SHP77 treated with DMSO at 0.1 percent for 48 hours (cell line): ENCODE results near the gene MPDU1.
A peak's percentile ranks its signal among the peaks of the same experiment; 100 is the strongest.

Experiments used
- DNase-seq: peaks from one replicate; lab custom pipeline; 2025; lab: John Stamatoyannopoulos, UW

The MPDU1 gene

DNA sequence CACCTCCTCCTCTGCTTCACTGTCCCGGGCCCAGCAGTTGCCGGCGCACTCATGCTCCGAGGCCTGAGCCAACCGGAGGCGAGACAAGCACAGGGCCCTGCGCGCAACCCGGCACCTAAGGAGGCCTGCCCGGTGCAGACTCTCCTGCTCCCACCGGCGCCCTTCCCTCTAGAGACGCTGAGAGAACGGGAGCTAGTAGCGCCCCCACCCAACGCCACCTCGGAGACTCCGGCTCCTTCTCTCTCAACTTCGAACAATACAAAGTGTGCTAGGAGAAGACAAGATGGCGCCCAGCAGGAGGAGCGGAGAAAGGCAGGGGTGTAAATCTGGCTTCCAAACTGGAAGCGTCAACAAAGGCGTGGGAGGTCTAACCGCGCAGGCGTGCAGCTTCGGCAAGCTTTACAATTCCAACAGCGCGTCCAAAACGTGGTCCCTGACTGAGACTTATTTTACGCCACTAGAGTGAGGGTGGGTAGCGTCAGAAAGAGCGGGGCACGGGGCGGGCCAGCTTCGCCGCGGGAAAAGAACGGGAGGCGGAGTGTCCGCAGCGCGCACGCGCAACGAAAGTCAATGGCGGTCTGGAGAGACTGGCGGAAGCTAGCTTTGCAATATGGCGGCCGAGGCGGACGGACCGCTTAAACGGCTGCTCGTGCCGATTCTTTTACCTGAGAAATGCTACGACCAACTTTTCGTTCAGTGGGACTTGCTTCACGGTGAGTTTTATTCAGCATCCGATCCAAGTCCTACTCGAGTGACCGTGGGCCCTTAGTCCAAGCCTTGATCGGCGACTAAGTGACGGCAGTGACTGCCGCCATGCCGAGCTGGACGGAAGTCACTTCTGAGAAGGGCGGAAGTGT lies at the start of gene MPDU1:
TSS of gene MPDU1 (plus strand) at position 600 of the 857 bp plus-strand sequence. CDS start at position 611, 11 bp downstream.
- DNase-seq: peak; percentile 98

DNA sequence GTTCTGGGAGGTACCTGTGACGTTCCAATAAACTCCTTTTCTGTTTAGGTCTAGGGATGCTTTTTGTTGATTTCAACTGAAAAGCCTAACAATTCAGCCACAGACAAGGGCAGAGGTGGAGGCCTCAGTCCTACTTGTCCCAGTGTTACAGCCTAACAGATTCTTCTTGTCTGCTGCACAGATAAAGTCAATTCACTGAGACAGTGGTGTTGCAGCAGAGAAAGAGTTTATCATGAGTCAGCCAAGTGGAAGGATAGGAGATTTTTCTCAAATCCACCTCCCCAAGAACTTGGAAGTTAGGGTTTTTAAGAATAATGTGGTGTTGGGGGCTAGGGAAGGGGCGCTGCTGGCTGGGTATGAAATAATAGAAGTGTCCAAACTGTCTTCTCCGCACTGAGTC lies 45.6 kb upstream of the MPDU1 start:
- no peak for DNase-seq

DNA sequence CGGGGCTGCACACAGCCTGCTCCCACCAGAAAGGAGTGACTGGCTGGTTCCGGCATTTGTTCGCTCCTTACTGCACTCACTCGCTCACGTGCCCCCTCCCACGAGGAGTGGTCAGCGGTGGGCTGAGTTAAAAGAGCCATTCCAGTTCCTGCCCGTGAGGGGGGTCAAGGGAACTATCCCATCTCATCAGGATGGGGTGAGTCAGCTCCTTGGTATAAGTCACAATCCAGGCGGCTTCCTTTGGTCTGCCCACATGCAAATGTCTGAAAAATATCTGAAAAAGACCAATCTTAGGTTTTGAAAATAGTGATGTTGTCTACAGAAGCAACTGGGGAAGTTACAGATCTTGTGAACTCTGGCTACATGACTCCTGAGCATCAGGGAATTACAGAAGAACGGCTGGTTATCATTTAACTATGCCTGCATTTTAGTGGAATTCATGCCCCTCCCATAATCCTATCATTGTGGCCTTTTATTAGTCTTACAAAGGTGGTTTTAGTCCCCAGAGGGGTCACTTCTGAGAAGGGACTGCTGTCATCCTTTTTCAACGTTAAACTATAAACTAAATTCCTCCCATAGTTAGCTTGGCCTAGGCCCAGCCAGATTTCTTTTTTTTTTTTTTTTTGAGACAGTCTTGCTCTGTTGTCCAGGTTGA lies 44.6 kb upstream of the MPDU1 start:
- DNase-seq: no peak

DNA sequence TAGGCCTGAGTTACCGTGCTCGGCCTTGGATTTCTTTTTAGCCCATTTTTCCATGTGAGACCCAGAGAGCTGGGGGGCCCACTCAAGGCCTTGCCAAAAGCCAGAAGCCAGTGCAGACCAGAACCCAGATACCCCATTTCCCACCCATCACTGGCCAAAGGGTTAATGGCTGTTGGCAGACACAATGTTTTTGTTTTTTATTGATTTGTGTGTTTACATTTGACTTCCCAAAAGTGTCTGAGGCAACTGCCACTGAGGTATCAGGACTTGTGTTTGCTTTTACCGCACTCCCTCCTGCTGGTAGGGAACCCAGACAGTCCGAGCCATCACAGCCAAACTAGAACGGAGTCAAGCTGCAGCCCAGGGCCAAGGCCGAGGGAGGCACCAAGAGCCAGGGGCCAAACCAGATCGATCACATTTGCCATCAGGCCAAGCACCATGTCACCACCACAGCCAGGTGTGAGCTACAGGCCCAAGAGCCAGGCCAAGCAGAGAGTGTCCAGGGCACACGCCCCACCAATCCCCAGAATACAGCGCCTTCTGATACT lies 42.5 kb upstream of the MPDU1 start:
- no peak for DNase-seq

DNA sequence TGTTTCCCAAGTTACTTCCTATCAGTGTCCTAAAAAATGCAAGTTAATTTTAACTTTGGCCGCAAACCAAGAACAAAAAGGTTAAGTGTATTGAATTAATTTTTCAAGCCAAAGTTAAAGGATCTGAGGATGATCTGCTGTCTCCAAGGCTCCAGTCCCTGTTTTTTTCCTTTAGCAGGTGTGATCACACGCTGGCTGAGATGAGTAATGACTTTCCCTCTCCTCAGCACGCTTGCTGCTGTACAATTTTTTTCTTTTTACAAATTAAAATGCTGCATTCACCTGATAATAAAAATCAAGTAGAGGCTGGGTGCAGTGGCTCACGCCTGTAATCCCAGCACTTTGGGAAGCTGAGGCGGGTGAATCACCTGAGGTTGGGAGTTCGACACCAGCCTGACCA lies 38.7 kb upstream of the MPDU1 start:
- DNase-seq: no peak

DNA sequence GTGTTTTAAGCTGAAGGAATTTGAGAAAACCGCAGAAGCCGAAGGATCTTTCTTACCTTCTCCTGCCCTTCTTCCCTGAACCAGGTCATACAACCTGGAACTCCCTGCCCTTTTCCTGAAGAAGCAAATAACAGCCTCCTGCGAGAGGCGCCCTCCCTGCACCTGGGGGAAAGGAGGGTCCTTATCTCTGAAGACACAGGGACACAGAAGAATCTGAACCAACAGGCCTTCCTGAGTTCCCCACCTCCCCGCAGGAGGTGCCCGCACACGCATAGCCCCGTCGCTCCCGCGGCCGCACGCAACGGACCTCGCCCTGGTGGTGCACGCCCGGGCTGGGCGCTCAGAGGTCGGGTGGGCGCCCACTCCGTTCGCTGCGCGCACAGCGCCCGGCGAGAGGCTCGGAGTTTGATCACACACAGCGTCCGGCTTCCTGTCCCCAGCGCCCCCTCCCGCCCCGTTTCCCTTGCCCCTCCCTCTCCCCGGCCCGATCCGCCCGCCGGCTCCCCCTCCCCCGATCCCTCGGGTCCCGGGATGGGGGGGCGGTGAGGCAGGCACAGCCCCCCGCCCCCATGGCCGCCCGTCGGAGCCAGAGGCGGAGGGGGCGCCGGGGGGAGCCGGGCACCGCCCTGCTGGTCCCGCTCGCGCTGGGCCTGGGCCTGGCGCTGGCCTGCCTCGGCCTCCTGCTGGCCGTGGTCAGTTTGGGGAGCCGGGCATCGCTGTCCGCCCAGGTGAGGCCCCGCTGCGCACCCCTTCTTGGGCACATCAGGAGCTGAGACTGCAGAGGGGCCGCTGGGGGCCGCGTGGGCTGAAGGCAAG lies 34.9 kb upstream of the MPDU1 start, which contains the start of gene TNFSF12:
TSS of gene TNFSF12 (plus strand) at position 474 of the 816 bp plus-strand sequence. CDS start at position 570, 96 bp downstream.
- no peak for DNase-seq

DNA sequence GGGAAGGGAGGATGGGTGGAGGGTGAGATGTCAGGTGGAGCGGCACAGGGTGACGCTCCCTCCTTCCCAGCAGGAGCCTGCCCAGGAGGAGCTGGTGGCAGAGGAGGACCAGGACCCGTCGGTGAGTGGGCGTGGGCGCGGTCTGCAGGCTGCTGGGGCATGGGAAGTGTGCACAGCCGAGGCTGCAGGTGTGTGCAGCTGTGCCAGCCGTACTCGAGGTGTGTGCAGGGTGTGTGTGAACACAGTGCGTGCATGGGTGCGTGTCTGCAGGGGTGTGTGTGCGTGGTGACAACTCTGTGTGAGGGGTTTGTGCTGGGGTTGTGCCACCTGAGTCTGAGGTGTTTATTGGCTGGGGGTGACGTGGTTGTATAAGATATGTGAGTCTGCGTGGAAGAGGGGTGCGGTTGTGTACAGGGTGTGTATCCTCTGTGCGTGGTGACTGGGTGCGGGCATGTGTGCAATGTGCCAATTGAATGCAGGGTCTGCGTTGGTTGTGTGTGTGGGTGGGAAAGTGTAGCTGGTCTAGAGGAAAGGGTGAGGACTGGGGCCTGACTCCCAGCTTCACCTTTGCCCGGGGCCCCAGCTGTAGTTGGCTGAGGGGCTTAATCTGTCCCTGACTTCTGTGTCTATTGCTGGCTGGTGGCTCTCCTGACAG lies 34.1 kb upstream of the MPDU1 start:
- no peak for DNase-seq

DNA sequence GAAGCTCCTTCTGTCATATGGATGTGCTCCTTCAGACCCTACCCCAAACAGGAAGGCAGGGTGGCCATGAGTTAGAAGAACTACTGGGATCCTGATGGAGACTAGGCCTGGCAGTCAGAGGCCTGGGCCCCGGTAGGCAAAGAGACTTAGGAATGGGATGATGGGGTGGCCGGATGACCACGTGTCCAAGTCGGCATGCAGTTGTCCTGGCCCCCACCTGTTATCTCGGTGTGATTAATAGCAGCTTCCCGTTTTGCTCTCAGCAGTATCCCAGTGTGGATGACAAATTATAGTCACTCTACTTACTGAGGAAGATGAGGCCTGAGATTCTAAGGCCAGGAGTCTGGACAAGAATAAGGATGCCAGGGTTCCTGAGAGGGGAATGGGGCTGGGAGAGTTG lies 33.3 kb upstream of the MPDU1 start:
- DNase-seq: no peak

DNA sequence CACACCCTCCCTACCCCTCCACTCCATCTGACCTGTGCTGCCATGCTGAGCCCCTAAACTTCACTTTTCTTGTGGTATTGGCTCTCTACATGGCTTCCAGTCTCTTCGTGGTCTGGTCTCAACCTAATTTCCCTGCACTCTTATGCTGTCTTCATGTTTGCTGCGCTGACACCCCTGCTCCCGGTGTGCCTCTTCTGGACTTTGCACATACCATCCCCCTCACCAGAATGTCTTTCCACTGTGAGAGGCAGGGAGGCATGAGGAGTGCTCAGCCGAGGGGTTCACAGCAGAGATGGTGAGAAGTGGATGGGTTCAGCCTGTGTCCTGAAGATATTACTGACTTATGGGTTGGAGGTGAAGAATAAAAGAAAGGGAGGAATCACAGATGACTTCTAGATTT lies 32.3 kb upstream of the MPDU1 start:
- no peak for DNase-seq

DNA sequence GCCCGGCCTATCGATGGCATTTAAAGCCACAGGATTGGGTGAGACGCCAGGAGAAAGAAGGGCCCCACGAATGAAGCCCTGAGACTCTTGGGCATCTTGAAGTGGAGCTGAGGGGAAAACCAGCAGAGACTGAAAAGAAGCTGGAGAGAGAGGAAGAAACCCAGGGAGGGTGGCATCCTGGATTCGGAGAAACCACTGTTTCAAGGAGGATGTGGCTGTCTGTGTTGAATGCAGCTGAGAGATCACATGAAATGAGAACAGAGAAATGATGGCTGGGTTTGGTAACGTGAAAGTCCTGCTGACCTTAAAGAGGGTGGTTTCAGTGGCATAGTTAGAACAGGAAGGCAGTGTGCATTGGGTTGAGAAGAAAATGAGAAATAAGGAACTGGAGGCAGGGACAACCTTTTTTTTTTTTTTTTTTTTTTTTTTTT lies 31.0 kb upstream of the MPDU1 start:
- no peak for DNase-seq

DNA sequence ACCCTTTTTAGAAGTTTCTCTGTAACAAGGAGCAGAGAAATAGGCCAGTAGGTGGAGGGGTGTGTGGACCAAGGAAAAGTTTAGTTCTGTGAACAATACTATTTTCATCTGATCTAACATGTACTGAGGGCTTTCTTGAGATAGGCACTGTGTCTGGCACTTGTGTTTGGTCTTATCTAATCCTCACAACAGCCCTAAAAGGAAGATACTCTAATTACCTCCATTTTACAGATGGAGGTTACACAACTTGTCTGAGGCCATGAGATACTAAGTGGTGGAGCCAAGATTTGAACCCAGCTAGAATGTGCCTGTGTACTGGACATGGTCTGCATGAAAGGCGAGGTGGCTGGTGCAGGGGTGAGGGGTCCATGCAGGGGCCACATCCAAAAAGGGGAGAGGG lies 30.3 kb upstream of the MPDU1 start:
- no peak for DNase-seq

DNA sequence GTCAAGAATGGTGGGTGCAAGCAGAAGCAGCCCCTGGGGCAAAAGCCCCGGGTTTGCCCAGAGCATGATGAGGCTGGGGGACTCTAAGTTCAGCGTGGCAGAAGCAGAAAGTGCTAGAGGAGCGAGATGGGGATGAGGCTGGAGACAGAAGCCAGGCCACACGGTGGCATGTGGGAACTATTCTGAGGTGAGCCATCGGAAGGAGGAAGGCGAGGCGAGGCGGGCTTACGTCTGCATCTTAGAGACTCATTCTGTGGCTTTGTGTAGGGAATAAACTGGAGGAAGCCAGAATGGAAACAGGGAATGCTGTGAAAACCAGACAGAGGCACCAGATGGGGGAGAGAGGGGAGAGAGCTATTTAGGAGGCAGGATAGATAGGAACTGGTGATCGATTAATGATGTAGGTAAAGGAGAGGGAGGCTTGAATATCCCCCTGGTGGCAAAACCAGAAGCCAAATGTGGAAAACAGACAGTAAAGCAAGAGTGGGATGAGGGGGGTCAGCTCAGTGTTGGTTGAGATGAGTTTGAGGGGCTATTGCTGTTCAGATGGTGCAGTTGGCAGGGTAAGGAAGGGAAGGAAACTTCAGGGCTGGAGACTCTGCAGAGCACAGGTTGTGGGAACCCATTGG lies 28.2 kb upstream of the MPDU1 start:
- DNase-seq: no peak

DNA sequence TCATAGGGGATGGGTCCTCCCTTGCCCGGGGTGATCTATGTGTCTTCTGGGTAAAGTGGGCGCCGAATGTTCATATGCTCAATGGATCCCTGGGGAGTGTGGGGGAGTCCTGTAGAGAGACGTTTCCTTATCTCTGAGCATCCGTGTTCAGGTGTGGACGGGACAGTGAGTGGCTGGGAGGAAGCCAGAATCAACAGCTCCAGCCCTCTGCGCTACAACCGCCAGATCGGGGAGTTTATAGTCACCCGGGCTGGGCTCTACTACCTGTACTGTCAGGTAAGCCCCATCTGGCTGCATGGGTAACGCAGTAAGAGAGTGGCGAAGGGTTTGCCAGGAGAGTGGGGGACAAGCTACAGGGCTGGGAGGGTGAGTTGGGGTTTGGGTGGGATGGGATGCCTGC lies 27.0 kb upstream of the MPDU1 start:
- no peak for DNase-seq

DNA sequence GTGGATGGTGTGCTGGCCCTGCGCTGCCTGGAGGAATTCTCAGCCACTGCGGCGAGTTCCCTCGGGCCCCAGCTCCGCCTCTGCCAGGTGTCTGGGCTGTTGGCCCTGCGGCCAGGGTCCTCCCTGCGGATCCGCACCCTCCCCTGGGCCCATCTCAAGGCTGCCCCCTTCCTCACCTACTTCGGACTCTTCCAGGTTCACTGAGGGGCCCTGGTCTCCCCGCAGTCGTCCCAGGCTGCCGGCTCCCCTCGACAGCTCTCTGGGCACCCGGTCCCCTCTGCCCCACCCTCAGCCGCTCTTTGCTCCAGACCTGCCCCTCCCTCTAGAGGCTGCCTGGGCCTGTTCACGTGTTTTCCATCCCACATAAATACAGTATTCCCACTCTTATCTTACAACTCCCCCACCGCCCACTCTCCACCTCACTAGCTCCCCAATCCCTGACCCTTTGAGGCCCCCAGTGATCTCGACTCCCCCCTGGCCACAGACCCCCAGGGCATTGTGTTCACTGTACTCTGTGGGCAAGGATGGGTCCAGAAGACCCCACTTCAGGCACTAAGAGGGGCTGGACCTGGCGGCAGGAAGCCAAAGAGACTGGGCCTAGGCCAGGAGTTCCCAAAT lies 26.4 kb upstream of the MPDU1 start:
- DNase-seq: no peak

DNA sequence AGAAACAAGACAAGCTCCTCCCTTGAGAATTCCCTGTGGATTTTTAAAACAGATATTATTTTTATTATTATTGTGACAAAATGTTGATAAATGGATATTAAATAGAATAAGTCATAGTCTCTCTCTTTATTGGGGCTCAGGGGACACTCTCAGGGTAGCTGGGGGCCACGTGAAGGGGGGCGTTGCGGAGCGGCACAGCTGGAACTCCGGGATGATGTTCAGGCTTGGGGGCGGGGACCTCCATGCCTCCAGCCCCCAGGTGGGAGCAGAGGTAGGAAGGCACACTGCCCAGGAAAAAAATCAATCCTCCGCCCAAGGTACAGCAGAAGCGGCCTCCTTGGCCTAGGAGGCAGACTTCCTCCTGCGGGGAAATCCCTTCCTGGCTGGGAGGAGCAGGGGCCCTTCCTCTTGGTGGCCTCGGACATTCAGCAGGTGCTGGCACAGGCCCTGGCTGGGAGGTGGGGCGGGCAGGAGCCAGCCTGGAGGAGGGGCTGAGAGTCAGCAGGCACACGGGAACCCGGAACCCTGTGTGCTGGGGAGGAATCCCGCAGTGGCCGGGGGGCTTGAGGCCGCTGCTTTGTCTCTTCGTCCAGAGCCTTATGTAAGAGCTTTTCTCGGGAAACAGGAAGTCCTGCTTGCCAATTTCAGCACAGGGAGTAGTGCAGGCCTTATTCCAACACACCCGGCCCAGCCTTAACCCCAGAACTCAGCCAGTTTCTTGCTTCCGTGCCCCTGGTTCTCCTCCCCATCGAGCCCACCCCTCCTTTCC lies 25.7 kb upstream of the MPDU1 start:
- peak; percentile 63 for DNase-seq

DNA sequence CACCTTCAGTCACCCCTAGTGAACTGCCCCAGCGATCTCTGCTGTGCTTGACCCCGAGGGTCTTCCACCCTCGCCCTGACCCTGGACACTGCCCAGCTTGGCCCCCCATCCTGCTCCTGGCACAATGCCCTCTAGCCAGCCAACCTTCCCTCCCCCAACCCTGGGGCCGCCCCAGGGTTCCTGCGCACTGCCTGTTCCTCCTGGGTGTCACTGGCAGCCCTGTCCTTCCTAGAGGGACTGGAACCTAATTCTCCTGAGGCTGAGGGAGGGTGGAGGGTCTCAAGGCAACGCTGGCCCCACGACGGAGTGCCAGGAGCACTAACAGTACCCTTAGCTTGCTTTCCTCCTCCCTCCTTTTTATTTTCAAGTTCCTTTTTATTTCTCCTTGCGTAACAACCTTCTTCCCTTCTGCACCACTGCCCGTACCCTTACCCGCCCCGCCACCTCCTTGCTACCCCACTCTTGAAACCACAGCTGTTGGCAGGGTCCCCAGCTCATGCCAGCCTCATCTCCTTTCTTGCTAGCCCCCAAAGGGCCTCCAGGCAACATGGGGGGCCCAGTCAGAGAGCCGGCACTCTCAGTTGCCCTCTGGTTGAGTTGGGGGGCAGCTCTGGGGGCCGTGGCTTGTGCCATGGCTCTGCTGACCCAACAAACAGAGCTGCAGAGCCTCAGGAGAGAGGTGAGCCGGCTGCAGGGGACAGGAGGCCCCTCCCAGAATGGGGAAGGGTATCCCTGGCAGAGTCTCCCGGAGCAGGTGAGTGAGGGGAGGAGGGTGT lies 24.9 kb upstream of the MPDU1 start, which contains the start of gene TNFSF13:
TSS of gene TNFSF13 (plus strand) at position 207 of the 776 bp plus-strand sequence. CDS start at position 497, 290 bp downstream.
- no peak for DNase-seq

DNA sequence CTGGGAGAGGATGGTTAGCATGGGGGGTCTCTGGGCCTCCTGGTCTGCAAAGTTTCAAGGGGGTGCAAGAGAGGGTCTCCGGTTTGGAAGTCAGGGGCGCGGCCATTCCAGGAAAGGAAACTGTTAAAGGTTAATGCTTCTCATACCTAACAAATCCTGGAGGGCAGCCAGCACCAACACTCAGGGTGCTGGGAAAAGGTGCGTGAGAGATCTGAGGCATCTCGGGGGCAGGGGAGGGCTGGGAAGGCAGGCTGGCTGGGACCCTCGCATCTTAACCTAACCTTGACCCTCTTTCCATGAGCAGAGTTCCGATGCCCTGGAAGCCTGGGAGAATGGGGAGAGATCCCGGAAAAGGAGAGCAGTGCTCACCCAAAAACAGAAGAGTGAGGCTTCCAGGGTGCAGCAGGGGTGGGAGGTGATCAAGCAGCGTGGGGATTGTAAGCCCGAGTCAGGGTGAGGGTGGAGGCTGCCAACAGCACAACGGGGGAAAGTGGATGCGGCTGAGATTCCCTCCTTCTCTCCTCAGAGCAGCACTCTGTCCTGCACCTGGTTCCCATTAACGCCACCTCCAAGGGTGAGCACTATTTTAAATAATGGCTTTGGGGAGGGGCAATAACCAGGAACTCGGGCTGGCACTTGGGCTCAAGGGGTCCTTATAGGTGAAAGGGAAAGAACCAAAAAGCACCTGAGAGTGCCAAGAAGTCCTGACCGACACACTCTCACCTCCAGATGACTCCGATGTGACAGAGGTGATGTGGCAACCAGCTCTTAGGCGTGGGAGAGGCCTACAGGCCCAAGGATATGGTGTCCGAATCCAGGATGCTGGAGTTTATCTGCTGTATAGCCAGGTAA lies 24.1 kb upstream of the MPDU1 start:
- no peak for DNase-seq
